Epidermal melanocyte (primary cell): ENCODE data around the gene ZSWIM1.

Source experiments
- DNase-seq: peaks from one replicate; pipeline ENCODE4 v3.0.0; 2011; ENCODE audit warnings: low spot score; ENCODE audit not compliant: insufficient read length

ZSWIM1 gene

GRCh38 chr20:45908084-45908483 is 27.1 kb downstream of the ZSWIM1 start:
- no peak for DNase-seq

- DNase-seq: no peak
These were observed 28.3 kb downstream of the ZSWIM1 start for GRCh38 chr20:45909336-45909808.

GRCh38 chr20:45909817-45910669 is 29.0 kb downstream of the ZSWIM1 start:
- DNase-seq: no peak

GRCh38 chr20:45910670-45911485 is 29.9 kb downstream of the ZSWIM1 start:
- DNase-seq: peak; percentile 91

- DNase-seq: no peak
These were observed 30.7 kb downstream of the ZSWIM1 start, which contains the start of gene PLTP for GRCh38 chr20:45911486-45912343. TSS of gene PLTP (minus strand) at chr20:45912155. CDS start at chr20:45911452, 703 bp downstream.

- no peak for DNase-seq
These were observed 31.3 kb downstream of the ZSWIM1 start for GRCh38 chr20:45912344-45912682.

GRCh38 chr20:45913116-45913515 is 32.1 kb downstream of the ZSWIM1 start:
- DNase-seq: no peak

GRCh38 chr20:45917790-45918141 is 36.7 kb downstream of the ZSWIM1 start:
- DNase-seq: no peak

- DNase-seq: no peak
These were observed 37.2 kb downstream of the ZSWIM1 start for GRCh38 chr20:45918182-45918737.

GRCh38 chr20:45918779-45919537 is 37.9 kb downstream of the ZSWIM1 start:
- no peak for DNase-seq

- no peak for DNase-seq
These were observed 38.7 kb downstream of the ZSWIM1 start for GRCh38 chr20:45919542-45920399.

- DNase-seq: no peak
These were observed 39.7 kb downstream of the ZSWIM1 start for GRCh38 chr20:45920462-45921336.

GRCh38 chr20:45921337-45922189 is 40.5 kb downstream of the ZSWIM1 start:
- DNase-seq: no peak

GRCh38 chr20:45924391-45925261 is 43.6 kb downstream of the ZSWIM1 start:
- DNase-seq: peak; percentile 36

- no peak for DNase-seq
These were observed 44.9 kb downstream of the ZSWIM1 start for GRCh38 chr20:45925821-45926506.

GRCh38 chr20:45926731-45927070 is 45.7 kb downstream of the ZSWIM1 start:
- no peak for DNase-seq
